B cell (primary cell): Measurements from ENCODE around the gene VWA1.

ENCODE experiments used
- CTCF ChIP-seq: fragments of 200-600 bp; IDR thresholded peaks from one replicate; pipeline ENCODE4 v1.8.0; 2022; ENCODE audit warnings: antibody characterized with exemption, mild to moderate bottlenecking
- EZH2 ChIP-seq: IDR thresholded peaks from 2 replicates; pipeline ENCODE4 v1.6.1; 2012; ENCODE audit warnings: borderline replicate concordance, low read depth, mild to moderate bottlenecking, moderate library complexity, low read length; ENCODE audit not compliant: insufficient read depth, poor library complexity, severe bottlenecking

GRCh38 chr1:1388078-1388472 is 47.4 kb upstream of the VWA1 start:
- TF ChIP-seq CTCF (no peak), EZH2 (no peak)
